NCI-H2196 (cell line): Measurements from ENCODE around the gene CEACAM16.
A peak's percentile ranks its signal among the peaks of the same experiment; 100 is the strongest.

ENCODE experiments used
- DNase-seq: peaks from one replicate; lab custom pipeline; 2025; ENCODE audit not compliant: unreplicated experiment; lab: John Stamatoyannopoulos, UW

The CEACAM16 gene

GRCh38 chr19:44723299-44723951, 24.5 kb downstream of the CEACAM16 start:
- DNase-seq = no peak

DNA sequence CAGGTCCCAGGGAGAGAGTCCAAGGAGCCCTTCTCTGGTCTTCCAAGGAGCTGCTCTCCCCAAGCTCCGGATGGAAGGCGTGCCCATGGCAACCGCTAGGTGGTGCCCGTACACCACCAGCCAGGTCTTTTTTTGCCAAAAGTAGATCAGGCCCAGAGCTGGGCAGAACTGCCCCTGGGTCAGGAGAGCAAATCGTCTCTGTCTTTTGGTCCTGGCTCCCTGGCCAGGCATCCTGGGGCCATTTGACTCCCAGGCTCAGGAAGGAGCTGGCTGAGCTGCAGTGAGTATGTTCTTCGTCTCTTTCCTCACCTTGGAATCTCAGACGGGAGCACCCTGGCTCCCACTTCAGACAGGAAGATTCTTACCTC, 25.0 kb downstream of the CEACAM16 start:
- DNase-seq = peak; percentile 82

DNA sequence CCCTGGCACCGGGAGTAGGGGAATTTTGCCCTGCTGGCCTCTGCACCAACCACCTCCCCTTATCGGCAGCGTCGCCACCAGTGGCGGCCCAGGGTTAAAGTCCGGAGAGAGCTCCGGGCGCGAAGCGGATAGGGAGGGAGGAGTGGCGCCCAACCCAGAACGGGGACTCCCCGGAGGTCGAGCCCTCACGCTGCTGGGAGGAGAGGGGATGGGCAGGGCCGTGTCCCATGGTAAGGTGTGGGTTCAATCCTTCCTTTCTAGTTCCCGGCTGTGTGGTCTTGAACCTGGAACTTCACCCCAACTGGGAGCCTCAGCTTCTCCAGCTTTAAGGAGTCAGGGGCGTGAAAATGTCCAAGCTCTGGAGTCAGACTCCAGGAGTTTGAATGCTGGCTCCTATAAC, 26.3 kb downstream of the CEACAM16 start:
- no peak for DNase-seq

- no peak for DNase-seq
These were observed 26.7 kb downstream of the CEACAM16 start for GRCh38 chr19:44725684-44726083.

DNA sequence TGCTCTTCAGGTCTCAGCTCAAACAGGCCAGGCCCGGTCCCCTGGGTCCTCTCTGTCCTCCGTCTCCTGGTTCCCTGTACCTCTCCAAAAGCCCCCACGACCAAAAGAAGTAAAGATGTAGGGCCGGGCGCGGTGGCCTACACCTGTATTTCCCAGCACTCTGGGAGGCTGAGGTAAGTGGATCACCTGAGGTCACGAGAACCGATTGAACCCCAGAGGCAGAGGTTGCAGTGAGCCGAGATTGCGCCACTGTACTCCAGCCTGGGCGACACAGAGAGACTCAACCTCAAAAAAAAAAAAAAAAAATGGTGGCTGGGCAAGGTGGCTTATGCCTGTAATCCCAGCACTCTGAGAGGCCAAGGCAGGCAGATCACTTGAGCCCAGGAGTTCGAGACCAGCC, 27.5 kb downstream of the CEACAM16 start:
- no peak for DNase-seq

DNA sequence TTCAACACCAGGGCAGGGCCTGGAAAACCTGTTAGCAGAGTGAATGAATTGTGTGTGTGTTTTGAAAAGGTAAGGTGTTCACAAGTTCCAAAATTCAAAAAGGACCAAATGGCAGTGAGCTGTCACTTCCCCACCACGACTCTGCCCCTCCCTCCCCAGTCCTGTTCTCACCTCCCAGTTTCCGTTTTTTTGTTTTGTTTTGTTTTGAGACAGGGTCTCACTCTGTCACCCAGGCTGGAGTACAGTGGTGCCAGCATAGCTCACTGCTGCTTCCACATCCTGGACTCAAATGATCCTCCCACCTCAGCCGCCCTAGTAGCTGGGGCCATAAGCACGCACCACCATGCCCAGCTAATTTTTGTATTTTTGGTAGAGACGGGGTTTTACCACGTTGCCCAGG, 29.2 kb downstream of the CEACAM16 start:
- DNase-seq = no peak

- no peak for DNase-seq
These were observed 30.6 kb downstream of the CEACAM16 start for GRCh38 chr19:44729516-44730033.

GRCh38 chr19:44731081-44731480, 32.1 kb downstream of the CEACAM16 start:
- DNase-seq = no peak

GRCh38 chr19:44731622-44732021, 32.7 kb downstream of the CEACAM16 start:
- DNase-seq = no peak

DNA sequence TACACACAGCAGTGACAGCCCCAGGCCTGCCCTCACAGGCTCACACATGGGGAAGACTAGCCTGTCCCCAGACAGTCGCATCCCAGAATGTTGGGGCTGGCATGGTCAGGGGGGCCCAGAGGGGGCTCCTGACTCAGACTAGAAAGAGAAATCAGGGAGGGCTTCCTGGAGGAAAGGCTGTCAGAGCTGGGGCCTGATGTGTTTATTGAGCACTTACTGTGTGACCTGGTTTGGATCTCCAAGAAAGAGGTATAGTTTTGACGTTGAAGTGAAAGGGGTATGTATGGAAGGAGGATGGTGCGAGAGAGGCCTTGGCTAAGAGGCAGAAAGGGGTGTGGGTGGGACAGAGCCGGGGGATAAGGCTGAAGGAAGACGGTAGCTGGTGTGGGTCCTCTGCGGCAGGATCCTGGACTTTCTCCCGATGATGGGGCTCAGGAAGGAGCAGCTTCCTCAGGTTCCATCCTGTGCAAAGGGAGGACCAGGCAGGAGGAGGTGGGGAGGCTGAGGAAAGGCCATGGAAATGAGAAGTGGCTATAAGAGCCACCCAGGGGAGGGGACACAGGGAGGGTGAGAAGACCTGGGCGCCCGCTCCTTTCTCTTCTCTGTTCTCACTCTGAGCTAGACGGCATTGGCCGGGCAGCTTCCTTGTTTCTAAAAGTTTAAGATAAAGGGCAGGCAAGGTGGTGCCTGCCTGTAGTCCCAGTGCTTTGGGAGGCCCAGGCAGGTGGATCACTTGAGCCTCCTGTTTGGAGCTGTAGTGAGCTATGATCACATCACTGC, 33.5 kb downstream of the CEACAM16 start:
- no peak for DNase-seq

DNA sequence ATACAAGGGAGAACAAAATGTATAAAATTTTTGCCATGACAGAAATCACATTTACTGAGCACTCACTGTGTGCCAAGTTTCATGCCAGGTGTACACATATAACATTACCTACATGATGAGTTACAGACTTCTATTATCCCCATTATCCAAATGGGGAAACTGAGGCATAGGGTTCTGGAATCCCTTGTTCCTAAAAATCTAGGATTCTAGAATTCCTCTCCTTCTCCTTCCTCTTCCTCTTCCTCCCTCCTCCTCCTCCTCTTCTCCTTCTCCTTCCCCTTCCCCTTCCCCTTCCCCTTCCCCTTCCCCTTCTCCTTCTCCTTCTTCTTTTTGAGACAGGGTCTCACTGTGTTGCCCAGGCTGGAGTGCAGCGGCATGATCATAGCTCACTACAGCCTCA, 35.4 kb downstream of the CEACAM16 start:
- no peak for DNase-seq

GRCh38 chr19:44735011-44735410, 36.1 kb downstream of the CEACAM16 start:
- DNase-seq = no peak

GRCh38 chr19:44737238-44738071, 38.5 kb downstream of the CEACAM16 start:
- DNase-seq = no peak

- no peak for DNase-seq
These were observed 39.2 kb downstream of the CEACAM16 start for GRCh38 chr19:44738136-44738535.

DNA sequence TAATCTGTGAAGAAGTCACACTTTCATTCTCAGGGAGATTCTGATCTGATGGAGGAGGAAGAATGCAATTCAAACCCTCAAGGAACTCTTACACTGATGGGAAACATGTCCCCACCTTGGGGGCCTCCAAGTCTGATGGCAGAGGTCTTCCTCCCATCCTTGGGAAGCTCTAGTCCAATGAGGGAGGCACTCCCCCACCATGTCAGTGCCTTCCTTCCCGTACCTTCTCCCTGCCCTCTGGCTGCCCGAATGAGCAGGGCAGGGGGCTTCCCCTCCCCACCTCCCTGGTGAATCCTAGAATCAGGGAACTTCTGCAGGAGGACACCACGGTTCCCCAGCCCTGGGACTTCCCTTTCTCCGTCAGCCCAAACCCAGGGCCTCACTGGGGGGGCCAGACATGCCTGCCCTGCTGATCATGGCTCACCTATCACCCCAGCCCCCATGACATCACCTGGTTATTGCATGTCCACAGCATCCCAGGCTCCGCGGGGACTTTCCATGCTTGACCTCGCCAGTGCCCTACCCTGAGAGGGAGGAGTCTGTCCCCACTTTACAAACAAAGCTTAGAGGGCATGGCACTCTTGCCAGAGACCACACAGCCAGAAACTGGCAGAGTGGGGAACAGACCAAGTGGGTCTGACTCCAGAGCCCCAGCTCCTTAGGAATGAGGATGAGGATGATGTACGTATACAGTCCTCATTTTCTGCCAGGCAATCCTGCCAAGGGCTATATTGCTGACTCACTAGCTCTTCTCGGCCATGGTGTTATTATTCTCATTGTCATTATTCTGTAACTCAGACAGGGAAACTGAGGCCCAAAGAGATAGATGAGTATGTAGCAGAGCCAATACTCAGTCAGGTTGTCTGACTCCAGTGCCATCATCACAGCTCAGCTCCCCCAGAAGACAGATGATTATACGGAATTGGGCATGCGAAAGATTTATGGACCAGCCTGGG, 39.9 kb downstream of the CEACAM16 start:
- DNase-seq = peak; percentile 36

DNA sequence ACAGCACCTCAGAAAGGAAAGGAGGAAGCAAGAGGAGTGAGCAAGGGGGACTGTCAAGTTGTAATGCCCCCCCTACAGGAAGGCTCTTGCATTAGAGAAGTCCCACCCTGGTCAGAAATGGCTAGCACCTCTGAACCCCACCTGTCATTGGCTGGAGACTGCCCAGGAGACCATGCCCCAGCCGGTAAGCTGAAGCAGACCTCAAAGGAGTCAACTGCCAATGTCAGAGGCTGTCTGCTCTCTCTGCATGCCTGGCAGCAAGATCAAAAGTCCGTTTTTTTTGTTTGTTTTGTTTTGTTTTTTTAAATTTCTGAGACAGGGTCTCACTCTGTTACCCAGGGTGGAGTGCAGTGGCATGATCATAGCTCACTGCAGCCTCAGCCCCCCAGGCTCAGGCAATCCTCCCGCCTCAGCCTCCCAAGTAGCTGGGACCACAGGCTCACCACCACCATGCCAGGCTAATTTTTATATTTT, 41.4 kb downstream of the CEACAM16 start:
- DNase-seq = no peak

- no peak for DNase-seq
These were observed 42.3 kb downstream of the CEACAM16 start for GRCh38 chr19:44741258-44741731.

DNA sequence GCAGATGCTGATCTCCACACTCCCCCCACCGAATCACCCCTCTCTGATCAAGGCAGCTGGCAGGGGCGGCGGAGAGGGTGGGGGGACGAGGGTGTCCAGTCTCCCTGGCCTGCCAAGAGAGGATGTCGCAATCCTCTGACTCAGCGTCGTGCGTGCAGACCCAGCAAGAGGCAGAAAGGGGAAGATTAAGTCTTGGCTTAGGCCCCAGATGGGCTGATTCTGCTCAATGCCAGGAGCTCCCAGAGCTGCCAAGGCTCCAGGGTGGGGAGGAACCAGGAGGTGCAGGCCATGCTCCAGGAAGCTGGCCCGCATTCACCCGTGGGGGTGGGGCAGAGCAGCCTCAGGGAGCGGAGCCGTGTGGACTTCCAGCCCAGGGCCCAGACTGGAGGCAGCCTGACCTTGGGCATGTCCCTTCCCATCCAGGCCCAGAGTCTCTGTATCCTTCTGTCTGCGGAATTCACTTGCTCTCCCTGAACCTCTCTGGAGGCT, 42.9 kb downstream of the CEACAM16 start:
- DNase-seq = peak; percentile 98

GRCh38 chr19:44742330-44743061, 43.5 kb downstream of the CEACAM16 start:
- DNase-seq = no peak
